HEK293 (cell line): Measurements from ENCODE around the gene PAQR8.

ENCODE experiments used
- CTCF ChIA-PET: fragments of 350-600 bp; formaldehyde crosslinking; extraction: SDS; loops from one replicate; lab custom pipeline; 2021; ENCODE audit warnings: antibody characterized with exemption; lab: Yijun Ruan, JAX
- POLR2A ChIA-PET: fragments of 300-600 bp; formaldehyde crosslinking; extraction: SDS; loops from one replicate; lab custom pipeline; 2020; ENCODE audit warnings: antibody characterized with exemption, inconsistent platforms; lab: Yijun Ruan, JAX
- H3K27ac ChIP-seq: fragments of 200-500 bp; sonication (Bioruptor generic); 2 replicates; pipeline ENCODE4 v1.5.1; 2014; ENCODE audit warnings: low read depth, low read length, control low read depth, inconsistent platforms; ENCODE audit errors: extremely low read depth
- H3K36me3 ChIP-seq, 2 experiments: fragments of 200-500 bp in 1 of 2; sonication (Bioruptor generic) in 1 of 2; 1 replicate in 1 of 2; 2 replicates in 1 of 2; pipeline ENCODE4 v1.5.1; 2014 to 2017; ENCODE audit warnings: inconsistent platforms in 2 of 2, low read length in 2 of 2; ENCODE audit not compliant: control insufficient read depth in 2 of 2, insufficient read depth in 1 of 2
- H3K4me1 ChIP-seq: fragments of 200-500 bp; sonication (Bioruptor generic); 2 replicates; pipeline ENCODE4 v1.5.1; 2014; ENCODE audit warnings: mild to moderate bottlenecking, low read length, inconsistent platforms; ENCODE audit not compliant: control insufficient read depth, insufficient read depth
- H3K4me3 ChIP-seq: 2 replicates; pipeline ENCODE4 v1.5.1; 2011; ENCODE audit warnings: low read depth, mild to moderate bottlenecking, control low read depth, low read length, moderate library complexity
- H3K9me3 ChIP-seq: fragments of 200-500 bp; sonication (Bioruptor generic); 2 replicates; pipeline ENCODE4 v1.5.1; 2014; ENCODE audit warnings: low read depth, low read length, inconsistent platforms; ENCODE audit not compliant: control insufficient read depth, insufficient read depth
- AEBP2 ChIP-seq: fragments of 450-650 bp; formaldehyde crosslinking; IDR thresholded peaks from 2 replicates; pipeline ENCODE4 v1.5.1; 2016; ENCODE audit warnings: missing biosample characterization, missing genetic modification characterization, borderline replicate concordance
- PRDM10 ChIP-seq: fragments of 450-650 bp; formaldehyde crosslinking; IDR thresholded peaks from 2 replicates; pipeline ENCODE4 v1.5.1; 2016; ENCODE audit warnings: missing biosample characterization, missing genetic modification characterization
- PRDM4 ChIP-seq: fragments of 450-650 bp; formaldehyde crosslinking; IDR thresholded peaks from 2 replicates; pipeline ENCODE4 v1.5.1; 2017; ENCODE audit warnings: missing biosample characterization, missing genetic modification characterization
- ZBTB20 ChIP-seq: fragments of 450-650 bp; formaldehyde crosslinking; IDR thresholded peaks from 2 replicates; pipeline ENCODE4 v1.5.1; 2016; ENCODE audit warnings: missing biosample characterization, missing genetic modification characterization
- ZBTB26 ChIP-seq: fragments of 450-650 bp; formaldehyde crosslinking; optimal IDR thresholded peaks from 2 replicates; pipeline ENCODE3; 2016; ENCODE audit warnings: missing biosample characterization, mild to moderate bottlenecking, missing genetic modification characterization
- ZBTB44 ChIP-seq: fragments of 450-650 bp; IDR thresholded peaks from 2 replicates; pipeline ENCODE4 v1.5.1; 2018; ENCODE audit warnings: missing biosample characterization, mild to moderate bottlenecking, missing genetic modification characterization
- ZBTB48 ChIP-seq: fragments of 450-650 bp; formaldehyde crosslinking; IDR thresholded peaks from 2 replicates; pipeline ENCODE4 v1.5.1; 2016; ENCODE audit warnings: missing biosample characterization, missing genetic modification characterization
- ZNF138 ChIP-seq: fragments of 450-650 bp; formaldehyde crosslinking; IDR thresholded peaks from 2 replicates; pipeline ENCODE4 v1.5.1; 2016; ENCODE audit warnings: missing biosample characterization, missing genetic modification characterization, borderline replicate concordance
- ZNF148 ChIP-seq: fragments of 450-650 bp; formaldehyde crosslinking; IDR thresholded peaks from 2 replicates; pipeline ENCODE4 v1.5.0; 2017; ENCODE audit warnings: missing biosample characterization, missing genetic modification characterization, borderline replicate concordance
- ZNF157 ChIP-seq: fragments of 450-650 bp; formaldehyde crosslinking; IDR thresholded peaks from 2 replicates; pipeline ENCODE4 v1.5.1; 2016; ENCODE audit warnings: missing biosample characterization, missing genetic modification characterization
- ZNF16 ChIP-seq: fragments of 450-650 bp; formaldehyde crosslinking; IDR thresholded peaks from 2 replicates; pipeline ENCODE4 v1.5.1; 2016; ENCODE audit warnings: low read depth, missing biosample characterization, missing genetic modification characterization
- ZNF561 ChIP-seq: fragments of 450-650 bp; IDR thresholded peaks from 2 replicates; pipeline ENCODE4 v1.5.1; 2018; ENCODE audit warnings: missing biosample characterization, missing genetic modification characterization, borderline replicate concordance

Gene PAQR8

GRCh38 chr6:52373151-52373690 lies 11.3 kb downstream of the PAQR8 start (continued):
- TF ChIP-seq ZBTB44 (tag by site-specific recombination), result no peak

GRCh38 chr6:52374247-52374646 lies 12.3 kb downstream of the PAQR8 start:
- no peak overlapping the region for H3K27ac ChIP-seq
- ChIA-PET POLR2A (no interaction called here), CTCF (interaction anchor here (0.5 to 2.1 kb wide), 3 partner anchors 11 to 879 kb away, joined by 3 to 7 read pairs (median 3); no protein-coding TSS in a partner anchor)
- TF ChIP-seq PRDM10 (tag by site-specific recombination) (no peak), ZNF16 (tag by site-specific recombination) (no peak)
- H3K4me1 ChIP-seq, result no peaks in the 10 kb centered on the region
- no peaks in the 10 kb centered on the region for H3K36me3 ChIP-seq
- H3K4me3 ChIP-seq, result no peak overlapping the region
- H3K9me3 ChIP-seq, result no peaks in the 10 kb centered on the region

- TF ChIP-seq ZBTB20 (tag by site-specific recombination), result no peak
- POLR2A ChIA-PET, result interaction anchor here (1.1 kb wide), 1 partner anchor 91 kb away, joined by 5 read pairs; the partner anchor contains the start of gene MCM3
- CTCF ChIA-PET, result interaction anchor here (0.6 to 2.1 kb wide), 5 partner anchors 13 to 918 kb away, joined by 3 to 10 read pairs (median 4); no protein-coding TSS in a partner anchor
Observed at GRCh38 chr6:52375780-52376556, 14.0 kb downstream of the PAQR8 start.

GRCh38 chr6:52376763-52377162 lies 14.8 kb downstream of the PAQR8 start:
- Histone ChIP-seq H3K36me3 (no peaks in the 10 kb centered on the region; a peak in 1 of 3 replicates), H3K9me3 (no peaks in the 10 kb centered on the region), H3K4me3 (no peak overlapping the region), H3K27ac (no peak overlapping the region), H3K4me1 (no peaks in the 10 kb centered on the region)
- ChIA-PET POLR2A (interaction anchor here (1.5 kb wide), 1 partner anchor 92 kb away, joined by 4 read pairs; the partner anchor contains the start of gene MCM3), CTCF (interaction anchor here (1.1 to 1.6 kb wide), 4 partner anchors 17 to 113 kb away, joined by 3 to 10 read pairs (median 4); no protein-coding TSS in a partner anchor)
- TF ChIP-seq ZBTB48 (tag by site-specific recombination), result no peak
- no peak for TF ChIP-seq AEBP2 (tag by site-specific recombination)
- TF ChIP-seq ZNF157 (tag by site-specific recombination), result no peak
- TF ChIP-seq PRDM4 (tag by site-specific recombination), result no peak
- no peak for TF ChIP-seq ZNF138 (tag by site-specific recombination)
- TF ChIP-seq ZNF148 (tag by site-specific recombination), result no peak
- TF ChIP-seq ZNF561 (tag by site-specific recombination), result no peak
- no peak for TF ChIP-seq ZBTB26 (tag by site-specific recombination)

More at GRCh38 chr6:52375780-52376556, 14.0 kb downstream of the PAQR8 start:
- no peaks in the 10 kb centered on the region; a peak in 1 of 3 replicates for H3K36me3 ChIP-seq
- H3K9me3 ChIP-seq, result no peaks in the 10 kb centered on the region
- H3K4me3 ChIP-seq, result no peak overlapping the region
- no peaks in the 10 kb centered on the region for H3K4me1 ChIP-seq
- H3K27ac ChIP-seq, result no peak overlapping the region
